GM12865 (cell line): ENCODE data around the gene OR56B1.

ENCODE experiments used
- DNase-seq: peaks from one replicate; pipeline ENCODE4 v3.0.0; 2010; ENCODE audit warnings: low read depth
- H3K4me3 ChIP-seq: 2 replicates; pipeline ENCODE4 v1.5.1; 2011; ENCODE audit warnings: mild to moderate bottlenecking, low read depth, low read length, control low read depth
- TF ChIP-seq, protein P1 (sequence below): IDR thresholded peaks from 2 replicates; pipeline ENCODE4 v1.5.1; 2011; ENCODE audit warnings: low read length, control low read depth, low read depth, inconsistent platforms; ENCODE audit not compliant: insufficient read depth; ENCODE audit errors: missing control alignments

Gene OR56B1

DNA sequence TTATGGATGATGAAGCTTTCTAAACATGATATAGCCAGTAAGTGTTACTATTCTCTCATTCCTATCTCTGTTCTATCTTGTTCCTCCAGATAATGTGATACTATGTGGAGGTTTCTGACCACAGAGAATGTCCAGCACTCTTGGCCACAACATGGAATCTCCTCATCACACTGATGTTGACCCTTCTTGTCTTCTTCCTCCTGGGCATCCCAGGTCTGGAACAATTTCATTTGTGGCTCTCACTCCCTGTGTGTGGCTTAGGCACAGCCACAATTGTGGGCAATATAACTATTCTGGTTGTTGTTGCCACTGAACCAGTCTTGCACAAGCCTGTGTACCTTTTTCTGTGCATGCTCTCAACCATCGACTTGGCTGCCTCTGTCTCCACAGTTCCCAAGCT lies 9.9 kb upstream of the OR56B1 start:
- DNase-seq, result no peak
- no peak overlapping the region for H3K4me3 ChIP-seq
- TF ChIP-seq, protein P1, sequence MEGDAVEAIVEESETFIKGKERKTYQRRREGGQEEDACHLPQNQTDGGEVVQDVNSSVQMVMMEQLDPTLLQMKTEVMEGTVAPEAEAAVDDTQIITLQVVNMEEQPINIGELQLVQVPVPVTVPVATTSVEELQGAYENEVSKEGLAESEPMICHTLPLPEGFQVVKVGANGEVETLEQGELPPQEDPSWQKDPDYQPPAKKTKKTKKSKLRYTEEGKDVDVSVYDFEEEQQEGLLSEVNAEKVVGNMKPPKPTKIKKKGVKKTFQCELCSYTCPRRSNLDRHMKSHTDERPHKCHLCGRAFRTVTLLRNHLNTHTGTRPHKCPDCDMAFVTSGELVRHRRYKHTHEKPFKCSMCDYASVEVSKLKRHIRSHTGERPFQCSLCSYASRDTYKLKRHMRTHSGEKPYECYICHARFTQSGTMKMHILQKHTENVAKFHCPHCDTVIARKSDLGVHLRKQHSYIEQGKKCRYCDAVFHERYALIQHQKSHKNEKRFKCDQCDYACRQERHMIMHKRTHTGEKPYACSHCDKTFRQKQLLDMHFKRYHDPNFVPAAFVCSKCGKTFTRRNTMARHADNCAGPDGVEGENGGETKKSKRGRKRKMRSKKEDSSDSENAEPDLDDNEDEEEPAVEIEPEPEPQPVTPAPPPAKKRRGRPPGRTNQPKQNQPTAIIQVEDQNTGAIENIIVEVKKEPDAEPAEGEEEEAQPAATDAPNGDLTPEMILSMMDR, result no peak

GRCh38 chr11:5727691-5728090 lies 8.6 kb upstream of the OR56B1 start:
- DNase-seq, result no peak
- TF ChIP-seq, protein P1, result no peak
- H3K4me3 ChIP-seq, result no peak overlapping the region

GRCh38 chr11:5737091-5737490 lies 843 bp downstream of the OR56B1 start:
- no peak overlapping the region for H3K4me3 ChIP-seq
- TF ChIP-seq, protein P1, result no peak
- DNase-seq, result no peak

GRCh38 chr11:5737670-5738392 lies 1.6 kb downstream of the OR56B1 start:
- no peak for DNase-seq
- H3K4me3 ChIP-seq, result no peak overlapping the region
- TF ChIP-seq, protein P1, result no peak

DNA sequence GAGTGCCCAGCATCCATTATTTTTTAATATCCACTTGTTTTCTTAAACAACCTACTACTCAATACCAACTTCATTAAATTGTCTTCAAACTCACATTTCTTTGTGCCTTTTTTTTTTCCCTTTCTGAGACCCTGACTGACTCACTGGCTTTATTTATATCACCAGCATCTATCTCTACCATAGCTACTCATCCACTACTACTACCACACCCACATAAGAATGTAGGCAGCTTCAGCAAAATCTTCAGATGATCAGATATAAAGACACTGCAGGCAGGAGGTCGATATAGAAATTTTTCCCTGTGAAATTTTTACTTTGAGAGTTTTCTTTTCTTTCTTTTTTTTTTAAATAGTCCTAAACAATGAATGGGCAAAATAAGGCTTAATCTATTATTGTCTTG lies 2.2 kb downstream of the OR56B1 start:
- no peak overlapping the region for H3K4me3 ChIP-seq
- TF ChIP-seq, protein P1, result no peak
- DNase-seq, result no peak

DNA sequence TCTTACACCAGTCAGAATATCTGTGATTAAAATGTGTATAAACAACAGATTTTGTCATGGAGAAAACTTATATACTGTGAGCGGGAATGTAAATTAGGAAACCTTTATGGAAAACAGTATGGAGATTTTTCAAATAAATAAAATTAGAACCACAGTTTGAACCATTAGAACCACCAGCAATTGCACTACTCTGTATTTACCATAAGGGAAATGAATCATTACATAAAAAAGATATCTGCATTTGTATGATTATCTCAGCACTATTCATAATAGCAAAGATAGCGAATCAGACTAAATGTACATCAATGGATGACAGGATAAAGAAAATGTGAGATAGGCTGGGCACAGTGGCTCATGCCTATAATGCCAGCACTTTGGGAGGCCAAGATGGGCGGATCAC lies 10.4 kb downstream of the OR56B1 start:
- H3K4me3 ChIP-seq, result no peak overlapping the region
- TF ChIP-seq, protein P1, result no peak
- DNase-seq, result no peak

- DNase-seq, result no peak
- TF ChIP-seq, protein P1, result no peak
- no peak overlapping the region for H3K4me3 ChIP-seq
Measured at GRCh38 chr11:5749836-5750235, 13.6 kb downstream of the OR56B1 start.
